SIG-M5 (cell line): ENCODE results near the gene CAMK2D.

Source experiments
- DNase-seq: peaks from one replicate; lab custom pipeline; 2025; lab: John Stamatoyannopoulos, UW

Gene CAMK2D

GRCh38 chr4:113604955-113605354 lies 156.6 kb downstream of the CAMK2D start:
- DNase-seq, result no peak

GRCh38 chr4:113603911-113604310 lies 157.6 kb downstream of the CAMK2D start:
- no peak for DNase-seq

GRCh38 chr4:113602646-113603228 lies 158.8 kb downstream of the CAMK2D start:
- no peak for DNase-seq

GRCh38 chr4:113601636-113602035 lies 159.9 kb downstream of the CAMK2D start:
- DNase-seq, result no peak

GRCh38 chr4:113596396-113596795 lies 165.1 kb downstream of the CAMK2D start:
- DNase-seq, result no peak

GRCh38 chr4:113594231-113594556 lies 167.3 kb downstream of the CAMK2D start:
- DNase-seq, result no peak

- DNase-seq, result no peak
Observed at GRCh38 chr4:113593400-113594230, 167.9 kb downstream of the CAMK2D start.

GRCh38 chr4:113591982-113592381 lies 169.6 kb downstream of the CAMK2D start:
- DNase-seq, result no peak

- no peak for DNase-seq
Observed at GRCh38 chr4:113588895-113589668, 172.5 kb downstream of the CAMK2D start.

GRCh38 chr4:113587640-113588275 lies 173.8 kb downstream of the CAMK2D start:
- no peak for DNase-seq

GRCh38 chr4:113587156-113587555 lies 174.4 kb downstream of the CAMK2D start:
- DNase-seq, result no peak

- DNase-seq, result no peak
Observed at GRCh38 chr4:113586072-113586471, 175.5 kb downstream of the CAMK2D start.

- DNase-seq, result no peak
Observed at GRCh38 chr4:113584407-113585150, 177.0 kb downstream of the CAMK2D start.

- no peak for DNase-seq
Observed at GRCh38 chr4:113582737-113583136, 178.8 kb downstream of the CAMK2D start.

GRCh38 chr4:113579360-113579759 lies 182.2 kb downstream of the CAMK2D start:
- no peak for DNase-seq

GRCh38 chr4:113576947-113577678 lies 184.4 kb downstream of the CAMK2D start:
- no peak for DNase-seq

GRCh38 chr4:113575401-113575800 lies 186.1 kb downstream of the CAMK2D start:
- DNase-seq, result no peak

- no peak for DNase-seq
Observed at GRCh38 chr4:113574636-113575103, 186.9 kb downstream of the CAMK2D start.

GRCh38 chr4:113572620-113573019 lies 188.9 kb downstream of the CAMK2D start:
- DNase-seq, result no peak

GRCh38 chr4:113566015-113566795 lies 195.3 kb downstream of the CAMK2D start:
- no peak for DNase-seq
